ENCODE measurements around the gene PDGFB.
"Not testable (repeated sequence)": the region's sequence is repeated elsewhere in the genome, so short reads cannot be mapped to it uniquely, and the experiment has no call there.

Gene PDGFB

DNA sequence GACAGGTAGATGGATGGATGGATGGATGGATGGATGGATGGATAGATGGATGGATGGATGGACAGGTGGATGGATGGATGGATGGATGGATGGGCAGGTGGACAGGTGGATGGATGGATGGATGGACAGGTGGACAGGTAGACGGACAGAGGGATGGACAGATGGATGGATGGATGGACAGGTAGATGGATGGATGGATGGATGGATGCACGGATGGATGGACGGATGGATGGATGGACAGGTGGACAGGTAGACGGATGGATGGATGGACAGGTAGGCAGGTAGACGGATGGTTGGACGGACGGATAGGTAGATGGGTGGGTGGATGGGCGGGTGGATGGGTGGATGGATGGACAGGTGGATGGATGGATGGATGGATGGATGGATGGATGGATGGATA, 24.3 kb downstream of the PDGFB start:
- peaks cover 6% of the 10 kb centered on the region for H3K9me3 Mint-ChIP-seq
- no peaks in the 10 kb centered on the region for H3K27me3 Mint-ChIP-seq
- ATAC-seq (replicated peaks; ENCODE audit: extremely low read depth, poor library complexity, severe bottlenecking) (no peak), DNase-seq (ENCODE audit: low spot score in 2 of 2) (no peak)
- H3K27ac Mint-ChIP-seq (ENCODE audit: low read depth): no peak overlapping the region
- peaks cover 30% of the 10 kb centered on the region for H3K4me1 Mint-ChIP-seq
- peaks cover 13% of the 10 kb centered on the region for H3K36me3 Mint-ChIP-seq (ENCODE audit: insufficient read depth)
- no peak overlapping the region for H3K4me3 Mint-ChIP-seq

- Mint-ChIP-seq H3K9me3 (peaks cover 6% of the 10 kb centered on the region), H3K4me1 (peaks cover 29% of the 10 kb centered on the region), H3K27me3 (no peaks in the 10 kb centered on the region), H3K27ac (ENCODE audit: low read depth) (no peak overlapping the region), H3K36me3 (ENCODE audit: insufficient read depth) (peaks cover 9% of the 10 kb centered on the region), H3K4me3 (no peak overlapping the region)
- ATAC-seq (replicated peaks; ENCODE audit: extremely low read depth, poor library complexity, severe bottlenecking): no peak
- DNase-seq (ENCODE audit: low spot score in 2 of 2): no peak
Measured at GRCh38 chr22:39219071-39220039, 25.4 kb downstream of the PDGFB start.

DNA sequence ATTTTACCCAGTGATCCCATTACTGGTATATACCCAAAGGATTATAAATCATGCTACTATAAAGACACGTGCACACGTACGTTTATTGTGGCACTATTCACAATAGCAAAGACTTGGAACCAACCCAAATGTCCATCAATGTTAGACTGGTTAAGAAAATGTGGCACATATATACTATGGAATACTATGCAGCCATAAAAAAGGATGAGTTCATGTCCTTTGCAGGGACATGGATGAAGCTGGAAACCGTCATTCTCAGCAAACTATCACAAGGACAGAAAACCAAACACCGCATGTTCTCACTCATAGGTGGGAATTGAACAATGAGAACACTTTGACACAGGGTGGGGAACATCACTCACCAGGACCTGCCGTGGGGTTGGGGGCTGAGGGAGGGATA, 26.4 kb downstream of the PDGFB start:
- H3K4me1 Mint-ChIP-seq: peaks cover 24% of the 10 kb centered on the region
- not testable (repeated sequence) for H3K36me3 Mint-ChIP-seq (ENCODE audit: insufficient read depth); H3K27ac Mint-ChIP-seq (ENCODE audit: low read depth); H3K27me3 Mint-ChIP-seq; DNase-seq (ENCODE audit: low spot score in 2 of 2); H3K4me3 Mint-ChIP-seq; H3K9me3 Mint-ChIP-seq; ATAC-seq (replicated peaks; ENCODE audit: extremely low read depth, poor library complexity, severe bottlenecking)

DNA sequence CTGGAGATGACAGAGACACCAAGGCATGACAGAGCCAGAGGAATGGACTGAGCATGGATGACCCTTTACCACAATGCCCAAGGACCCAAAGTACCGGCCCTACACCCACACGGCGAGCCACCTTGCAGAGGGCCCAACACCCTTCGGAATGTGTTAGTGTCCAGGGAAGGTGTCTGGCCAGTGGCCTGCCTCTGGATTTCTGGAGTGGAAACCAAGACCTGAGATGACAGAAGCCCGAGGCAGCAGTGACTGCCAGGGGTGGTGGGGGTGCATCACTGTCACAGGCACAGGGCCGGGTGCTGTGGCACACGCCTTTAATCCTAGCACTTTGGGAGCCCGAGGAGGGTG, 28.7 kb downstream of the PDGFB start:
- H3K27me3 Mint-ChIP-seq: no peaks in the 10 kb centered on the region
- H3K4me3 Mint-ChIP-seq: no peak overlapping the region
- DNase-seq (ENCODE audit: low spot score in 2 of 2): no peak
- ATAC-seq (replicated peaks; ENCODE audit: extremely low read depth, poor library complexity, severe bottlenecking): no peak
- H3K27ac Mint-ChIP-seq (ENCODE audit: low read depth): no peak overlapping the region
- peaks cover 17% of the 10 kb centered on the region for H3K4me1 Mint-ChIP-seq
- peaks cover 6% of the 10 kb centered on the region for H3K9me3 Mint-ChIP-seq
- H3K36me3 Mint-ChIP-seq (ENCODE audit: insufficient read depth): no peaks in the 10 kb centered on the region

DNA sequence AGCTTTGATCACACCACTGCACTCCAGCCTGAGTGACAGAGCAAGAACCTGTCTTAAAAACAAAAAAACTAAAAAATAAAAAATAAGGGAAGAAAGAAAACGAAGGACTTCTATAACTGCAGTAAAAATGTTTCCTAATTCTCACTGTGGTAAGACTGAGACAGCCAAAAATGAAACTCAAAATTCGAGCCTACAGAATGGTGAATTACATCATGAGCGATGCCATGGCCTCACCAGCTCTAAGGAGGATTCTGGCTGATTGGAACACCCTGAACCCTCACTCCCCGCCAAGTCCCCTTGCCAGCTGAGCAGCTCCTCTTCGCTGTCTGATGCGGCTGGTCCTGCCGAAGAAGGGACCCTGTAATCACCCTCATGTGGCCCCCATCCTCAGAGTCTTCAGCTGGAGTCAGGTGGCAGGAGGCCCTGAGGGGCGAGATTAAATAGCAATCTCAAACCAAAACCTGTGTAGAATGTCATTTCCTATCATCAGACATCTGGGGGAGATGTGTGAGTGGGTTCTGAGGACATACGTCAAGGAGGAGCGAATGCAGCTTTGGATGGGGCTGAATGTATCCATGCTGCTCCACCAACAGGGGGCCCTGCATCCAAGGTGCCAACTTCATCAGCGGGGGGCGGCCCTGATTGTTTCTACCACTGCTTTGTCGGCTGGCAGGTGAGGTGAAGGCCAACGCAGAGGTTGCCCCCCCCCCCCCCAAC, 29.2 kb downstream of the PDGFB start:
- Mint-ChIP-seq H3K27ac (ENCODE audit: low read depth) (peak overlapping the region; percentile 65), H3K4me1 (peaks cover 14% of the 10 kb centered on the region), H3K36me3 (ENCODE audit: insufficient read depth) (no peaks in the 10 kb centered on the region), H3K9me3 (peaks cover 6% of the 10 kb centered on the region), H3K27me3 (no peaks in the 10 kb centered on the region), H3K4me3 (peak overlapping the region; percentile 54)
- ATAC-seq (replicated peaks; ENCODE audit: extremely low read depth, poor library complexity, severe bottlenecking): peak; percentile 95
- DNase-seq (ENCODE audit: low spot score in 2 of 2): peak in 1 of 2 donors; percentile 34

GRCh38 chr22:39215070-39215396, 29.7 kb downstream of the PDGFB start:
- Mint-ChIP-seq H3K27me3 (no peaks in the 10 kb centered on the region), H3K4me1 (peaks cover 9% of the 10 kb centered on the region), H3K9me3 (peaks cover 2% of the 10 kb centered on the region), H3K36me3 (ENCODE audit: insufficient read depth) (no peaks in the 10 kb centered on the region), H3K27ac (ENCODE audit: low read depth) (no peak overlapping the region), H3K4me3 (no peak overlapping the region)
- DNase-seq (ENCODE audit: low spot score in 2 of 2) (no peak), ATAC-seq (replicated peaks; ENCODE audit: extremely low read depth, poor library complexity, severe bottlenecking) (no peak)

GRCh38 chr22:39214383-39215069, 30.3 kb downstream of the PDGFB start:
- no peak for DNase-seq (ENCODE audit: low spot score in 2 of 2)
- Mint-ChIP-seq H3K4me3 (no peak overlapping the region), H3K9me3 (no peaks in the 10 kb centered on the region), H3K27ac (ENCODE audit: low read depth) (no peak overlapping the region), H3K36me3 (ENCODE audit: insufficient read depth) (no peaks in the 10 kb centered on the region), H3K4me1 (peaks cover 6% of the 10 kb centered on the region), H3K27me3 (no peaks in the 10 kb centered on the region)
- no peak for ATAC-seq (replicated peaks; ENCODE audit: extremely low read depth, poor library complexity, severe bottlenecking)

- Mint-ChIP-seq H3K27me3 (no peaks in the 10 kb centered on the region), H3K4me3 (no peak overlapping the region), H3K36me3 (ENCODE audit: insufficient read depth) (no peaks in the 10 kb centered on the region), H3K27ac (ENCODE audit: low read depth) (no peak overlapping the region), H3K4me1 (peaks cover 6% of the 10 kb centered on the region), H3K9me3 (no peaks in the 10 kb centered on the region)
- DNase-seq (ENCODE audit: low spot score in 2 of 2) (no peak), ATAC-seq (replicated peaks; ENCODE audit: extremely low read depth, poor library complexity, severe bottlenecking) (no peak)
Measured at GRCh38 chr22:39214006-39214382, 30.8 kb downstream of the PDGFB start.

- Mint-ChIP-seq H3K4me3 (no peak overlapping the region), H3K4me1 (peaks cover 14% of the 10 kb centered on the region), H3K9me3 (no peaks in the 10 kb centered on the region), H3K36me3 (ENCODE audit: insufficient read depth) (peaks cover 4% of the 10 kb centered on the region), H3K27ac (ENCODE audit: low read depth) (no peak overlapping the region), H3K27me3 (no peaks in the 10 kb centered on the region)
- DNase-seq (ENCODE audit: low spot score in 2 of 2) (no peak), ATAC-seq (replicated peaks; ENCODE audit: extremely low read depth, poor library complexity, severe bottlenecking) (no peak)
Measured at GRCh38 chr22:39212721-39213376, 31.9 kb downstream of the PDGFB start.

- ATAC-seq (replicated peaks; ENCODE audit: extremely low read depth, poor library complexity, severe bottlenecking) (no peak), DNase-seq (ENCODE audit: low spot score in 2 of 2) (no peak)
- Mint-ChIP-seq H3K27ac (ENCODE audit: low read depth) (no peak overlapping the region), H3K4me3 (no peak overlapping the region), H3K9me3 (no peaks in the 10 kb centered on the region), H3K4me1 (peaks cover 38% of the 10 kb centered on the region), H3K27me3 (no peaks in the 10 kb centered on the region), H3K36me3 (ENCODE audit: insufficient read depth) (peaks cover 14% of the 10 kb centered on the region)
Measured at GRCh38 chr22:39209756-39210155, 35.0 kb downstream of the PDGFB start.

DNA sequence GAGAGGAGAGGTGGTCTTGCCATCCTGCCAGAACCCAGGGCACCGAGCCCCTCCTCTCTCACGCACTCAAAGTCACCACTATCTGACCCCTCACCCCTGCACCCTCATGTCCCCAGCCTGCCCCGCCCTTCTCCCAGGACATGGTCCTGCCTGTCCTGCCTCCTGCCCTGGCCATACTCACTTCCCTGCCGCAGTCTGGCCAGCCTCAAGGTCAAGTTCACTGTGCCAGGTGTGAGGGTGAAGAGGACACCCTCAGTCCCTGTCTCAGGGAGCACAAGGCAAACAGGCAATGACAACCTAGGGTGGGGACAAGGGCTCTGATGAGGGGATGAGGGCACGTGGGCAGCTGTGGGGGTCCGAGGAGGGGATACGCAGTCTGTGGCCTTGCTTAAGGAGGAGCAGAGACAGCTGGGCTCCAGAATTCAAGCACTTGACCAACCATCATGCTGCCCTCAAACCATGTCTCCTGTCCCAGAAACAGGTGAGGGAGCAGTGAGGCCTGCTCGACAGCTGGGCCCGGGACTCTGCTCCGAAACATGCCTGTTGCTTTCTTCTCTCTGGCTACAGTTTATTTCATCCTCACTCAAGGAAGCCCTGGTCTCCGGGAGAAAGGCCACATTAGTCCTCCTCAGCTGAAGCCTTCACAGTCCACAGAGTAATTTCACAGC, 36.6 kb downstream of the PDGFB start:
- Mint-ChIP-seq H3K27me3 (no peaks in the 10 kb centered on the region), H3K36me3 (ENCODE audit: insufficient read depth) (peaks cover 14% of the 10 kb centered on the region), H3K4me3 (no peak overlapping the region), H3K4me1 (peaks cover 51% of the 10 kb centered on the region), H3K9me3 (no peaks in the 10 kb centered on the region), H3K27ac (ENCODE audit: low read depth) (peak overlapping the region; percentile 70)
- DNase-seq (ENCODE audit: low spot score in 2 of 2) (no peak), ATAC-seq (replicated peaks; ENCODE audit: extremely low read depth, poor library complexity, severe bottlenecking) (no peak)

Measured in central memory CD8-positive, alpha-beta T cell (primary cell).